NCI-H82 treated with DMSO at 0.1 percent for 48 hours (cell line): Measurements from ENCODE around the gene DIP2C.
"Not testable (repeated sequence)": the region's sequence is repeated elsewhere in the genome, so short reads cannot be mapped to it uniquely, and the experiment has no call there.

Experiments
- DNase-seq: peaks from one replicate; lab custom pipeline; 2025; ENCODE audit not compliant: unreplicated experiment; lab: John Stamatoyannopoulos, UW

The DIP2C gene

DNA sequence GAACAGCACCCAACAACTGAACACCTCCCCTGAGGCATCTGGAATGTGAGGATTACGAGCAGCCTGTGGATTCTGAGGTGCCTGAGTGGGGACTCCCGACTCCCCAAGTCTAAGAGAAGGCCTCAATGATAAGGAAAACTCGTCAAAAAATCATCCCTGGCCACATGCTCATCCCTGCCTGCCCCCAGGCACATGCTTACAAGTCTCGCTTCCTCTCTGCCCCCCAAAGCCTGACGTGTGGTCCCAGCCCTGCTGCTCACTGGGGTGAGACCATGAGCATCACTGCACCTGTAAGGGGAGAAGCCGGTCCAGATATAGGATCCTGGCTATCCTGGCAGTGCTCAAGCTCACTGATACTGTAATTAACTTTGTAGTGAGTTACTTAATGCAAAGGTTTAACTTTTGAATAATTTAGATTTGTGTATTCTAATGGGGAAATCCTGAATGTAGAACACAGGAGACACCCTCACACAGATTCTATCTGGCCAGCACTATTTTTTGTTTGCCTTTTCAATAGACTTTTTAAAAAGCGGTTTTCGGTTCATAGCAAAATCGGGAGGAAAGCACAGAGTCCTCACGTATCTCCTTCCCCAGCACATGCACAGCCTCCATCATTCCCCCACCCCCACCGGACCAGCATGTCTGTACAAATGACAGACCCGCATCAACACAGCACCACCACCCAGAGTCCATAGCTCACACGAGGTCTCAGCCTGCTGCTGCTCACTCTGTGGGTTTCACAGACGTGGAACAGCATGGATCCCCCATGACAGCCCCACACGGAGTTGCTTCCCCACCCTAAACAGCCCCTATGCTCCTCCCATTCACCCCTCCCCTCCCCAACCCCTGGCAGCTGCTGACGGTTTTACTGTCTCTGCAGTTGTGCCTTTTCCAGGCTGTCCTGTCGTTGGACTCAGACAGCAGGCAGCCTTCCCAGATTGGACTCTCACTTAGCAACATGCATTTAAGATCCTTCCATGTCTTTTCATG, 167.9 kb downstream of the DIP2C start:
- no peak for DNase-seq

GRCh38 chr10:520402-520787, 169.1 kb downstream of the DIP2C start:
- no peak for DNase-seq

DNA sequence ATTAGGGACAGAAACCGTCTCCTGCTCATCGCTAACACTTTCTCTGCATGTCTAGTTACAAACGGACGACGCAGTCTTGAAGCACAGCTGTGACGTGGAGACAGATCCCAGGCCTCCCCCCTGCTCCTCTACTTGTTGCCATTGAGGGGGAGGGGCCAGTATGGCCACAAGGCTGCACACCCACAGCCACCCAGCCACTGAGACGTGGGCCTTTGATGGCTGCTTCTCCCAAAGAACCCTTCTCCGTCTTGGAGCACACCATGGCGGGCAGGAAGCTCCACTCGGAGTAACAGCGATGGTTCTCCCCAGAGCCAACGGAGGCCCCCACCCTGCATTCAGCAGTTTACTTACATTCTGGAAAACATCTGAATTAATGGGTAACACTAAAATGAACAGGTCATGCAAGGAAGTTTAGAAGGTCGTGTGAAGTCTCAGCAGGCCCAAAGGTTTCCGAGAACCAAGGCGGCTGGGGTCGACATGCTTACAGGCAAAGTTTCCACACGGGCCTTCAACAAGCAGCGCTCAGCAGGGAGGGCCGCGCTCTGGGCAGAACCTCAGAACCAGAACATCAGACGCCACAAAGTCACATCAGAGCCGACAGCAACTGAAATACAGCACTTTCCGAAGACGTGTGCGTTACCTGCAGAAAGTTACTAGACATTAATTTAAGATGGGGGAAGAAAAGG, 169.6 kb downstream of the DIP2C start:
- DNase-seq, result no peak

DNA sequence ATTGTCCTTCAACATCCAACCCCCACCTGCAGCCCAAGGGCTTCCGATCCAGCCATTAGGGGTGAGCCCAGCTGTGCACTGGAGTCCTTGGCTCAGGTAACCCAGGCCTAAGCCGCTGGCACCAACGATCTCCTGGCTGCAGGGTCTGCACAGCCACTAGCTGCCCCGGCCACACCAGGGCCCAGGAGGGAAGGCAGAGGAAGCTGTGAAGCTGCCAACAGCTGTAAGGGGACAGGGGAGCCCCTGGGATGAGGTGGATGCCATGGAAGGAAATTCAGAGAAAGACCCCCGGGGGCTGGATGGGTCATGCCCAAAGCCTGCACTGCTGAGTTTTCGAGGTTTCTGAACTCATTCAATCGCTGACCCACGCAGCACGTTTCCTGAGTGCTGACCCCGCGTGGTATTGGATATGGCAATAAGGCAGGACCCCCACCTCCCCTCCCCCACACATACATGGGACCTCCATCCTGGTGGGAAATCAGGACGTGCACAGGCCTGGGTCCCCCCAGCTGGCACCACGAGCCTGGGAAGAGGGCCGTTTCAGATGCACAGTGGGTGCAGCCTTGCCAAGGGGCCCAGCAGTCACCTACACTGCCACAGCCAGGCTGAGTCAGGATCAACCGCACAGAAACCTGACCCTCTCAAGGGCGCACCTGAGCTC, 170.3 kb downstream of the DIP2C start:
- no peak for DNase-seq

GRCh38 chr10:517872-518475, 171.5 kb downstream of the DIP2C start:
- DNase-seq, result no peak

DNA sequence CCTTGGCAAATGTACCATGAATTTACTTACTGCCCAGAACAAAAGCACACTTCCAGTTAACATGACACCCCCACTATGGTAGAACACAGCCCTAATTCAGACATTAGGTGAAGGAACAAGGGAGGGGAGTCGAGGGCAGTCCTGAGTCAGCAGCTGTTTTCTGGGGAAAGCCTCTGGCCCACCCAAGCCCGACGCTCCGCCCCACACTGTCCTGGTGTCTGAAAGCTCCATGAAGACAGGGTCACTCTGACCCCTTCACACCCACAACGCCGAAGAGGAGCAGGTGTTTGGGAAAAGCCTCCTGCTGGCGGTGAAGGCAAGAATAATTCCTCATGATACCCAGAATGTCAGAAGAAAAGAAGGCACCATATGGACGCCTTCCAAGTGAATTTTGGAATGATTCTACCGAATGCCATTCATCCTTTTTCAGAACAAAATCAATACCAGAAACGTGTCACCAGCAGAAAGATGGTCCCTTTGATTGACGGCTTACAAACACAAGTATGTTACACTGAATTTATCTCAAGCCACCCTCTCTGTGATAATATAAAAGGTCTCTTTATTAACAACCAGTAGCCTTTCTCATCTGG, 172.1 kb downstream of the DIP2C start:
- DNase-seq, result no peak

DNA sequence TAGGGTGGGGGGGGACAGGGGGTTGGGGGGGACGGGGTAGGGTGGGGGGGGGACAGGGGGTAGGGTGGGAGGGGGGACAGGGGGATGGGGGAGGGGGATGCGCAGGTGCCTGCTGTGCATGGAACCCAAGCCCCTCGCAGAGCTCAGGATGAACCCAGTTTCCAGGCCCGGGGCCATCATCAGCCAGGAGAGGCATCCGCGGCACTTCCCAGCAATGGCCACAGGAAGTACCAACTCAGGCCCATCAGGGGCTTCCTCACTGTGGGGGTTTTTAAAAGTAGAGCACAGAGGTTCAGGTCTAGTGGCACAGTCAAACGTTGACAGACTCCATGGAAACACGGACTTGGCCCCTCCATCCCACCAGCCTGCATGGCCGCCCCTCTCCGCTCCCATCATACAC, 172.7 kb downstream of the DIP2C start:
- DNase-seq, result no peak

DNA sequence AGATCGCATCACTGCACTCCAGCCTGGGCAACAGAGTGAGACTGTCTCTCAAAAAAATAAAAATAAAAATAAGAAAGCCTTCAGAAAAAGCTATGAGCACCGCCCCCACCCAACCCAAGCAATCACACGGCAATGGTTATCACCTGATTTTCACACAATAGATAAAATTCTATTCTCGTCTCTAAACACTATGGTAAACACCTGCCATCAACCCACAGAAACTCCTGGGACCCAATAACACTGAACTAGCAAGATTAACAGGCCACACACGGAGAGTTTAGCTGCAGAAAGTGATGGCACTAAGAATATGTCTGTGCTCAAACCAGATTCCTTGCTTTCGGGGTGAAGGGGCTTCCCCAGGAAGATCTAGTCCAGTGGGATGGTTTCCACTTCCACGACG, 173.8 kb downstream of the DIP2C start:
- no peak for DNase-seq

GRCh38 chr10:514137-514671, 175.3 kb downstream of the DIP2C start:
- DNase-seq, result no peak

DNA sequence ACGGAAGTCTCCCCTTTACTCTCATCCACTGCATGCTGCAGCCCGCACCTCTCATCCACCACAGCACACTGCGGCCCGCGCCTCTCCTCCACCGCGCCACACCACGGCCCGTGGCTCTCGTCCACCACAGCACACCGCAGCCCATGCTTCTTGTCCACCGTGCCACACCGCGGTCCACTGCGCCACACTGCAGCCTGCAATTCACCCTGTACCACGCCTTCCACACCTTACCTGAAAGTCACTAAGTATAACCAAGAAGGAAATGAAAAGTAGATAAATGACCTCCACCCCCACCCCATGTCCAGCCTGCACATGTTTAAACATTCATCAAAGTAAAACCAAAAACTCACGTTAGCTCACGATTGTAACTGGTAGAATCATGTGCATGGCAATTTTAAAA, 176.1 kb downstream of the DIP2C start:
- DNase-seq, result no peak

- not testable (repeated sequence) for DNase-seq
Observed at GRCh38 chr10:512661-513060, 176.8 kb downstream of the DIP2C start.

DNA sequence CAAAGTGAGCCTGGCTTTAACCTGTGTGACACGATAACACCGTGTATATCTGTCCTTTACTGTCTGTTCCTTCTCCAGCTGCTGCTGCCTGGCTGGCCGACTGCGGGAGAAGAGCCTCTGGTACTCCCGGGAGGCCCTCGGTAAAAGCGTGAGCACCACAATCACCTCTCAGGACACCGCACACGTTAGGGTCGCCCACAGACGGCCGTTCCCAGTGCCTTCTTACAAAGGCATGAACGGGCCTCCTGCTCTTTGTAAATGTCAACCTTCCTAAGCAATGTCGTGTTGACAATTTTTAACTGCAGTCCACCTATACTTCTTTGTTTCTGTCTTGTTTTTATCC, 177.6 kb downstream of the DIP2C start:
- no peak for DNase-seq

- DNase-seq, result peak; percentile 8
Observed at GRCh38 chr10:511101-511848, 178.2 kb downstream of the DIP2C start.

GRCh38 chr10:510415-510881, 179.0 kb downstream of the DIP2C start:
- DNase-seq, result no peak

GRCh38 chr10:509361-510102, 179.9 kb downstream of the DIP2C start:
- no peak for DNase-seq

DNA sequence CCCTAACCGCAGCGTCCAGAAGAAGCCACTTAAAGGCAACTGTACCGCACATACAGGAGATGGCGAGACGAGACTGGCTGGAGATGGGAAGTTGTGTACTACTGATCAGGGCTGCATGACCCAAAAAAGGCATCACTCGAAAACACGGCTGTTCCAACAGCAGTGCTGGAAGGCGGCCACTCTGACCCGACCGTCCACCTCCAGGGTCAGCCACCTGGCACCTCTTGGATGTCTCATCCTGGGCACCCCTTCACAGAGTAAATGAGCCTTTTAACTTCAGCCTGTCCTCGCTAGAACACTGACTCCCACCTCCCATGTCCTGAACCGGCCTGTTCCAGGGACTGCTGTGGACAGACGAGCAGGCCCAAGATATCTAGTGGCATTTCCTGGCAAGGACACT, 180.7 kb downstream of the DIP2C start:
- no peak for DNase-seq

- DNase-seq, result no peak
Observed at GRCh38 chr10:507908-508444, 181.5 kb downstream of the DIP2C start.

DNA sequence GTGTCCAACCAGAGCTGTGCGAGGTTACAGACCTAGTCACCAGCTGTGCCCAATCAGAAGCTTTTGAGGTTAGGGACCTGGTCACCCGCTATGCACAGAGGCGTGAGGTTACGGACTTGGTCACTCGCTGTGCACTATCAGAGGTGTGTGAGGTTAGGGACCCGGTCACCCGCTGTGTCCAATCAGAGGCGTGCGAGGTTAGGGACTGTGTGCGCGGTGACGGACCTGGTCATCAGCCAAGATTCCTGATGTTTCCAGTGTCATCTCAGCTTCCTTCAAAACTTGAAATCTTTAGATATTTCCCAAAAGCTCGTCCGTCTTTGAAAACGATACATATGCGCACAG, 182.1 kb downstream of the DIP2C start:
- DNase-seq, result no peak
